ENCODE data around the gene MAP3K20.
"Not testable (repeated sequence)": the region's sequence is repeated elsewhere in the genome, so short reads cannot be mapped to it uniquely, and the experiment has no call there.

The MAP3K20 gene

GRCh38 chr2:173287594-173287993 is 211.9 kb downstream of the MAP3K20 start:
- DNase-seq = no peak

- DNase-seq = no peak
Observed at GRCh38 chr2:173288561-173288960, 212.9 kb downstream of the MAP3K20 start.

GRCh38 chr2:173290046-173290445 is 214.4 kb downstream of the MAP3K20 start:
- DNase-seq = no peak

- no peak for DNase-seq
Observed at GRCh38 chr2:173290518-173290917, 214.9 kb downstream of the MAP3K20 start.

- no peak for DNase-seq
Observed at GRCh38 chr2:173291412-173291811, 215.8 kb downstream of the MAP3K20 start.

- no peak for DNase-seq
Observed at GRCh38 chr2:173296235-173296634, 220.6 kb downstream of the MAP3K20 start.

- DNase-seq = no peak
Observed at GRCh38 chr2:173298536-173299097, 223.0 kb downstream of the MAP3K20 start.

- no peak for DNase-seq
Observed at GRCh38 chr2:173299764-173300163, 224.1 kb downstream of the MAP3K20 start.

GRCh38 chr2:173300458-173300857 is 224.8 kb downstream of the MAP3K20 start:
- no peak for DNase-seq

- not testable (repeated sequence) for DNase-seq
Observed at GRCh38 chr2:173301549-173301948, 225.9 kb downstream of the MAP3K20 start.

- DNase-seq = no peak
Observed at GRCh38 chr2:173305303-173305702, 229.7 kb downstream of the MAP3K20 start.

GRCh38 chr2:173307293-173307692 is 231.6 kb downstream of the MAP3K20 start:
- DNase-seq = no peak

- DNase-seq = not testable (repeated sequence)
Observed at GRCh38 chr2:173309370-173309769, 233.7 kb downstream of the MAP3K20 start.

GRCh38 chr2:173311844-173312606 is 236.4 kb downstream of the MAP3K20 start:
- no peak for DNase-seq
